CD4-positive, CD25-positive, alpha-beta regulatory T cell (primary cell): ENCODE data around the gene NUMA1. TPM values are rescaled to one million over a fixed set of nuclear protein-coding genes. Genes with fewer than 3 reads are reported as not detected.

Source experiments
- ATAC-seq, 2 donors: fragments of 150-1000 bp; cut with Tn5 transposase; one replicate each; pipeline ENCODE4 v1.10.0; 2021; ENCODE audit warnings: low read depth in 2 of 2, moderate number of reproducible peaks in 2 of 2, moderate library complexity in 1 of 2
- DNase-seq, 3 donors: peaks; one replicate each; pipeline versions ENCODE4 v3.0.0 to v3.0.0-alpha.2; 2012 to 2022; ENCODE audit warnings: mixed read lengths in 1 of 3
- H3K27ac ChIP-seq: one replicate; pipeline ENCODE4 v1.7.0; 2013; ENCODE audit warnings: mild to moderate bottlenecking, low read length; ENCODE audit not compliant: insufficient read depth, poor library complexity, severe bottlenecking
- H3K27me3 ChIP-seq: one replicate; pipeline ENCODE4 v1.7.0; 2013; ENCODE audit warnings: low read length; ENCODE audit not compliant: control insufficient read depth, insufficient read depth
- H3K36me3 ChIP-seq: one replicate; pipeline ENCODE4 v1.7.0; 2013; ENCODE audit warnings: mild to moderate bottlenecking, low read length, moderate library complexity; ENCODE audit not compliant: control insufficient read depth, insufficient read depth
- H3K4me1 ChIP-seq: 2 replicates; pipeline ENCODE4 v1.7.0; 2013; ENCODE audit warnings: mild to moderate bottlenecking, low read length; ENCODE audit not compliant: insufficient read depth, control insufficient read depth, poor library complexity, severe bottlenecking
- H3K4me3 ChIP-seq: one replicate; pipeline ENCODE4 v1.7.0; 2013; ENCODE audit warnings: low read depth, mild to moderate bottlenecking, low read length, moderate library complexity
- H3K9me3 ChIP-seq, 2 experiments: 1 replicate in 1 of 2; 2 replicates in 1 of 2; pipeline ENCODE4 v1.7.0; 2013; ENCODE audit warnings: low read length in 2 of 2, mild to moderate bottlenecking in 1 of 2, moderate library complexity in 1 of 2; ENCODE audit not compliant: control insufficient read depth in 2 of 2
- H3K27ac Mint-ChIP-seq, 3 donors: one replicate each; pipeline ENCODE4 v1.8.0; 2020 to 2022; ENCODE audit warnings: mild to moderate bottlenecking in 3 of 3, mixed read lengths in 3 of 3, moderate library complexity in 2 of 3
- H3K27me3 Mint-ChIP-seq: one replicate; pipeline ENCODE4 v1.8.0; 2022; ENCODE audit warnings: mild to moderate bottlenecking, mixed read lengths
- H3K36me3 Mint-ChIP-seq: one replicate; pipeline ENCODE4 v1.8.0; 2020; ENCODE audit warnings: mixed read lengths
- H3K4me1 Mint-ChIP-seq, 4 donors: one replicate each; pipeline ENCODE4 v1.8.0; 2020 to 2022; ENCODE audit warnings: mixed read lengths in 4 of 4, mild to moderate bottlenecking in 1 of 4
- H3K4me3 Mint-ChIP-seq, 4 donors: one replicate each; pipeline ENCODE4 v1.8.0; 2020 to 2022; ENCODE audit warnings: mild to moderate bottlenecking in 4 of 4, mixed read lengths in 4 of 4, moderate library complexity in 3 of 4
- H3K9me3 Mint-ChIP-seq, 7 donors: one replicate each; pipeline ENCODE4 v1.8.0; 2020 to 2022; ENCODE audit warnings: mixed read lengths in 7 of 7, mild to moderate bottlenecking in 3 of 7, moderate library complexity in 2 of 7
- polyA plus RNA-seq, 4 donors: library from polyadenylated mRNA; unstranded; fragments of 300-500 nt; fragmentation: Illumina TruSeq; gene quantifications; one replicate each; pipeline ENCODE4 v1.2.3, GENCODE V29; 2021
- total RNA-seq: library from RNA; stranded (reverse); gene quantifications from one replicate; pipeline ENCODE4 v1.2.3, GENCODE V29; 2022

The NUMA1 gene
- total and polyA plus RNA-seq, 5 donors from 2014 or later, result 14.0 to 272 (median 23.5) TPM

DNA sequence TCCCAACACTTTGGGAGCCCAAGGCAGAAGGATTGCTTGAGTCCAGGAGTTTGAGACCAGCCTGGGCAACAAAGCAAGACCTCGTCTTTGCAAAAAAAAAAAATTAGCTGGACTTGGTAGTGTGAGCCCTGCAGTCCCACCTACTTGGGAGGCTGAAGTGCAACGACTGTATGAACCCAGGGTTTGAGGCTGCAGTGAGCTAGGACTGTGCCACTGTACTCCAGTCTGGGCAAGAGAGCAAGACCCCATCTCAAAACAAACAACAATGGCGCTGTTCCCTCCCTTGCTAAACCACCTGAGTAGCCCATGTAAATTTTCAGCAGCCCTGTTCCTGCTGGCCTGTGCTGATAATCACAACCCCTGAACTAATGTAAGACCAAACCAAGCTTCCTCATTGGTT is 19.7 kb upstream of the NUMA1 start:
- Histone ChIP-seq H3K36me3 (peaks cover 39% of the 10 kb centered on the region), H3K4me1 (peaks cover 31% of the 10 kb centered on the region), H3K27me3 (no peaks in the 10 kb centered on the region), H3K9me3 (no peaks in the 10 kb centered on the region), H3K27ac (no peak overlapping the region), H3K4me3 (no peak overlapping the region)
- H3K4me3 Mint-ChIP-seq, result peak overlapping the region in 2 of 4 donors; percentile 66 to 92
- no peaks in the 10 kb centered on the region for H3K27me3 Mint-ChIP-seq
- H3K4me1 Mint-ChIP-seq, result peaks cover 24 to 56% (median 31%) of the 10 kb centered on the region in 4 donors
- H3K27ac Mint-ChIP-seq, result peak overlapping the region in 1 of 3 donors; percentile 96
- peaks cover 14% of the 10 kb centered on the region for H3K36me3 Mint-ChIP-seq
- H3K9me3 Mint-ChIP-seq, result peaks cover 0 to 1% (median 0%) of the 10 kb centered on the region in 7 donors
- DNase-seq (no peak), ATAC-seq (no peak)

DNA sequence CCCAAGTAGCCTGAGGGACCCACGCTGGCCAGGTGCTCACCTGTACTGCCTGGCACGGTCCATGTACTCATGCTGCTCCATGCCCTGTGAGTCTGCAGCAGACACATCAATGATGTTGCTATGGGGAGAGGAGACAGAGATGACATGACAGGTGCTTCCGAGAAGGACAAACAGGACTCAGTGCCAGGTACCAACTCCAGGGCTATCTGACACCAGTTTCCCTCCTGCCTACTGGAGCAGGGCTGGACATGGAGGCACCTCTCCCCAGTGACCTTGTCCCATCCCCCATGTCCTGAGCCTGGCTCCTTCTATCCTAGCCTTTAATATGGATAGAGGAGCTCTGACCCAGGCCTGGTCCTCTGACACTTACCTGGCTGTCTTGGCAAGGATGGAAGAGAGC is 18.4 kb upstream of the NUMA1 start:
- no peaks in the 10 kb centered on the region for H3K9me3 ChIP-seq
- DNase-seq (no peak), ATAC-seq (no peak)
- H3K9me3 Mint-ChIP-seq, result no peaks in the 10 kb centered on the region
- H3K27ac ChIP-seq, result no peak overlapping the region
- H3K27me3 Mint-ChIP-seq, result no peaks in the 10 kb centered on the region
- no peak overlapping the region for H3K27ac Mint-ChIP-seq
- H3K4me1 ChIP-seq, result peaks cover 27% of the 10 kb centered on the region
- no peak overlapping the region for H3K4me3 ChIP-seq
- H3K36me3 ChIP-seq, result peaks cover 47% of the 10 kb centered on the region
- H3K4me3 Mint-ChIP-seq, result no peak overlapping the region
- no peaks in the 10 kb centered on the region for H3K27me3 ChIP-seq
- peaks cover 24 to 46% (median 28%) of the 10 kb centered on the region in 4 donors for H3K4me1 Mint-ChIP-seq
- peaks cover 9% of the 10 kb centered on the region for H3K36me3 Mint-ChIP-seq

DNA sequence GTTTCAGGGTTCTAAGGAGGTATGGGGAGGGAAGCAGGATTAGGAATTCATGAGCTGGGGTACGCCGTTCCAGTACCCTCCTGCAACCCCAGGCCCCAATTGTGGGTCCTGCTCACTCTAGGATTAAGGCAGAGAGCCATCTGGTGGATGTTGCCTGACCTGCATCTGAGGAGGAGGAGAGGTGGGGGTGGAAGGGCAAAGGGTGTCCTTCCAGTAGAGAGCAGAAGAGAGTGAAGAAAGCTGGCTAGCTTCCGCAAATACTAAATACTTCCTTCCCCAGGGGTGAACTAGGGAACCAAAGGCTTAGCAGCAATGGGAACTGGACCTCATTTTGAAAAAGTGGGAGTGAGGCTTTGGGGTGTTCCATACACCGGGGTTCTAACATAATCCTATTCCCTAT is 10.9 kb upstream of the NUMA1 start:
- Histone ChIP-seq H3K9me3 (no peaks in the 10 kb centered on the region), H3K4me1 (no peaks in the 10 kb centered on the region), H3K36me3 (peaks cover 37% of the 10 kb centered on the region), H3K27ac (no peak overlapping the region), H3K27me3 (no peaks in the 10 kb centered on the region), H3K4me3 (no peak overlapping the region)
- ATAC-seq (peak; percentile 84 to 90), DNase-seq (peak; percentile 54 to 75 (median 70))
- no peaks in the 10 kb centered on the region for H3K27me3 Mint-ChIP-seq
- no peaks in the 10 kb centered on the region for H3K9me3 Mint-ChIP-seq
- H3K4me3 Mint-ChIP-seq, result peak overlapping the region in 1 of 4 donors; percentile 33
- H3K27ac Mint-ChIP-seq, result peak overlapping the region in 2 of 3 donors; percentile 59 to 80
- peaks cover 0 to 17% (median 10%) of the 10 kb centered on the region in 4 donors for H3K4me1 Mint-ChIP-seq
- H3K36me3 Mint-ChIP-seq, result peaks cover 6% of the 10 kb centered on the region

DNA sequence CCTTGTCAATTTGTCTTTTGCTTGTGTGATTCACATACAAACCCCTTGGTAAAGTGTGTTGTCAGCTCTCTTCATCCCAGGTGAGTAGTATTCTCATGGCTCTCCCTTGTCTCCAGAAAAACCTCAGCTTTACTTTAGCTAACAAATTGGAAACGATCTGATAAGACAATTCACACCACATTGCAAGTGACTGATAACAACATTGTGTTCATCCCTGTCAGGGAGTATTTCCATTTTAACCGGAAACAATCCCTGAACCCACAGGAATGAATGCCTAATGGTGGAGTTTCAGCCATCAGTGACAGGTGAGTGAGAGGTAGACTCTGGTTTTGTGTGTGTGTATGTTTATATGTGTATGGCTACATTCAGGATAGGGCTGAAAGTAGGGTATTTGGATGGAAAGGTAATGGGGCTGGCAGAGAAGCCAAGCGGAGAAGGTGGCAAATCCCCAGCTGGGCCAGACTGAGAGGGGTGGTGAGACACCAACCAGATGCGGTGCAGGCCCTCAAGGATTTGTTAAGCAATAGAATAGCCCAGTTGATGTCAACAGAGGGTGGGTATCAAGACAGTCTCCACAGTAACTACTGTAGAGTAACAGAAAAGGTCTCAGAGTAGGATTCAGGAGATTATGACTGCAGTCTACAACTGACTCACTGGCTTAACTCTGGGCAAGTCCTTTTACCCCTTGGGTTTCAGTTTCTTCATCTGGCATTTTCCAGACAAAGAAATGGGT is 7.9 kb upstream of the NUMA1 start:
- no peaks in the 10 kb centered on the region for H3K27me3 Mint-ChIP-seq
- no peak for ATAC-seq
- Histone ChIP-seq H3K36me3 (peaks cover 27% of the 10 kb centered on the region), H3K27me3 (no peaks in the 10 kb centered on the region), H3K9me3 (no peaks in the 10 kb centered on the region), H3K4me1 (no peaks in the 10 kb centered on the region), H3K27ac (no peak overlapping the region), H3K4me3 (no peak overlapping the region)
- no peak overlapping the region for H3K4me3 Mint-ChIP-seq
- DNase-seq, result no peak
- H3K27ac Mint-ChIP-seq, result peak overlapping the region in 2 of 3 donors; percentile 70 to 74
- H3K9me3 Mint-ChIP-seq, result no peaks in the 10 kb centered on the region
- peaks cover 2 to 22% (median 14%) of the 10 kb centered on the region in 4 donors for H3K4me1 Mint-ChIP-seq
- H3K36me3 Mint-ChIP-seq, result peaks cover 10% of the 10 kb centered on the region

DNA sequence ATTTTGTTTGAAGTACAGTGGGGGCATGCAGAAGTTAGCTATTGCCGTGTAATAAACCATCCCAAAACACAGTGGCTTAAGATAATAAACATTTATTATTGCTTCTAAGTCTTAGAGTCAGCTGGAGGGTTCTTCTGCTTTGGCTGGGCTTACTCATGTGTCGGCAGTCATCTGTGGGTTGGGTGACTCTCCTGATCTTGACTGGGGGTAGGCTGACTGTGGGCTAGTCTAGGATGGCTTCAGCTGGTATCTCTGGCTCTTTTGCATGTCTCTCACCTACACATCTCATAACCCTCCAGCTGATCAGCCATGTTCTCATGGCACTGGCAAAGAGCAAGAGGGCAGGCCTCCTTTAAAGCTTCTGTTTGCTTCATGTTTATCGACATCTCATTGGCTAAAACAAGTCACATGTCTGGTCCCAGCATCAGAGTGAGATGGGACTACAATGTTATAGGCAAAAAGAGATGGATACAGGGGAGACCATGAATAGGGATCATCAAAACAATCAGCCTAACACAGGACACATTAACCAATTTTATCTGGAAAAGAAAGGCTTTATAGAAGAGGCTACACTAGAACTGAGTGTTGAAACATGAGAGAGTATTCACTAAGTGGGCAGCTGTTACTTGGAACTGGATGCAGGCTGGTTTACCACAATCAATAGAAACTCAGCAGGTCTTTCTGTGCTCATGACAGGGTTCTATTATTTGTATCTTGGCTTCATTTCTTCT is 5.4 kb upstream of the NUMA1 start:
- ATAC-seq, result no peak
- Histone ChIP-seq H3K9me3 (no peaks in the 10 kb centered on the region), H3K27me3 (no peaks in the 10 kb centered on the region), H3K36me3 (peaks cover 27% of the 10 kb centered on the region), H3K4me3 (no peak overlapping the region), H3K4me1 (peaks cover 8% of the 10 kb centered on the region), H3K27ac (no peak overlapping the region)
- Mint-ChIP-seq H3K4me1 (peaks cover 21 to 23% (median 23%) of the 10 kb centered on the region in 4 donors), H3K4me3 (no peak overlapping the region), H3K27ac (peak overlapping the region in 2 of 3 donors; percentile 18 to 76), H3K9me3 (no peaks in the 10 kb centered on the region), H3K36me3 (peaks cover 10% of the 10 kb centered on the region), H3K27me3 (no peaks in the 10 kb centered on the region)
- DNase-seq, result no peak

DNA sequence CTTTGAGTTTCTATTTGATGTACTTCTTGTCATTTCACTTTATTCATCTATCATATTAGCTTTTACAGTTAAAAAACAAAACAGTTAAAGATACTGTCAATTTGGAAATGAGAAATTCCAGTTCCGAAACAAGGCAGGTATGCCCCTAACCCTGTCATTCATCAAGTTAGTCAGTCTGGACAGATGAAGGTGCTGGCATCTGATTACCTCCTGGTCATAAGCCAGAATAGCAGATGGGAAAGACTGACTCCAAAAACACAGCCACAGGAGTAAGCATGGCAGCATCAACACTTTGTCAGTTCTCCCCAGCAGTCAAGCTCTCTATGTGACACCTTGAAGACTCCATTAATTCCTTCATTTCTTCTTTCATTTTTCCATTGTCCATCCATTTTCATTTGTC is 4.6 kb upstream of the NUMA1 start:
- peak overlapping the region in 2 of 3 donors; percentile 18 to 76 for H3K27ac Mint-ChIP-seq
- H3K36me3 Mint-ChIP-seq, result peaks cover 10% of the 10 kb centered on the region
- ATAC-seq (no peak), DNase-seq (no peak)
- no peaks in the 10 kb centered on the region for H3K9me3 ChIP-seq
- H3K27me3 ChIP-seq, result no peaks in the 10 kb centered on the region
- peaks cover 23 to 32% (median 27%) of the 10 kb centered on the region in 4 donors for H3K4me1 Mint-ChIP-seq
- H3K4me1 ChIP-seq, result peaks cover 9% of the 10 kb centered on the region
- H3K4me3 ChIP-seq, result no peak overlapping the region
- no peaks in the 10 kb centered on the region for H3K9me3 Mint-ChIP-seq
- H3K27ac ChIP-seq, result no peak overlapping the region
- H3K27me3 Mint-ChIP-seq, result no peaks in the 10 kb centered on the region
- peaks cover 21% of the 10 kb centered on the region for H3K36me3 ChIP-seq
- no peak overlapping the region for H3K4me3 Mint-ChIP-seq

DNA sequence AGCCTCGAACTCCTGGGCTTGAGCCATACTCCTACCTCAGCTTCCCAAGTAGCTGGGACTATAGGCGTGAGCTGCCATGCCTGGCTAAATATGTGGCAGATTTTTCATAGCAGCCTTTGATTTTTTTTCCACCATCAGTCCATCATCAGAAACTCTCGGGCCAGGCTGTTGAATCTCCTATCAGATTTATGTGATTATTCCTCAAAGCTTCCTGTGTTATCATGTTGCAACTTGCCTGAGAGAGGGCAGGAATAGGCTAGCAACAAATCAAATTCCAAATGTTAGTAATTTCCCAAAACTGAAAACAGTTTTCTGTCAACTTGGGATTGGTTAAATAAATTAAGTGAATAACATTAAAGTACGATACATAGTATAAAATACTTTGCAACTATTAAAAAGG is 3.7 kb upstream of the NUMA1 start:
- peak overlapping the region in 2 of 3 donors; percentile 14 to 99 for H3K27ac Mint-ChIP-seq
- H3K27me3 Mint-ChIP-seq, result no peaks in the 10 kb centered on the region
- ATAC-seq, result no peak

More for the DNA sequence above, 3.7 kb upstream of the NUMA1 start:
- Histone ChIP-seq H3K4me3 (no peak overlapping the region), H3K9me3 (no peaks in the 10 kb centered on the region), H3K27ac (no peak overlapping the region), H3K27me3 (no peaks in the 10 kb centered on the region), H3K4me1 (peaks cover 17% of the 10 kb centered on the region), H3K36me3 (peaks cover 14% of the 10 kb centered on the region)
- peaks cover 23 to 39% (median 32%) of the 10 kb centered on the region in 4 donors for H3K4me1 Mint-ChIP-seq
- DNase-seq, result no peak
- no peaks in the 10 kb centered on the region for H3K9me3 Mint-ChIP-seq
- no peak overlapping the region for H3K4me3 Mint-ChIP-seq
- H3K36me3 Mint-ChIP-seq, result peaks cover 10% of the 10 kb centered on the region
